Hepatocyte (in vitro differentiated cells): ENCODE results near the gene ZNF567. TPM values are rescaled to one million over a fixed set of nuclear protein-coding genes. Genes with fewer than 3 reads are reported as not detected.

Source experiments
- DNase-seq: peaks from one replicate; pipeline ENCODE4 v3.0.0-alpha.2; 2016; ENCODE audit warnings: low spot score
- H2AFZ ChIP-seq: fragments of 200-600 bp; sonication (generic); 2 replicates; pipeline ENCODE4 v1.6.0; 2016; ENCODE audit warnings: antibody characterized with exemption, mild to moderate bottlenecking
- H3K27ac ChIP-seq: fragments of 200-600 bp; sonication (generic); 2 replicates; pipeline ENCODE4 v1.5.1; 2016; ENCODE audit warnings: mild to moderate bottlenecking
- H3K27me3 ChIP-seq: fragments of 200-600 bp; sonication (generic); 2 replicates; pipeline ENCODE4 v1.6.1; 2016
- H3K36me3 ChIP-seq: fragments of 200-600 bp; sonication (generic); replicated peaks from 2 replicates; pipeline ENCODE4 v1.5.1; 2016; ENCODE audit warnings: low read depth; ENCODE audit not compliant: insufficient read depth
- H3K4me1 ChIP-seq: fragments of 200-600 bp; sonication (generic); 2 replicates; pipeline ENCODE4 v1.5.1; 2016; ENCODE audit warnings: mild to moderate bottlenecking, moderate library complexity; ENCODE audit not compliant: insufficient read depth
- H3K4me2 ChIP-seq: fragments of 200-600 bp; sonication (generic); 2 replicates; pipeline ENCODE4 v1.6.0; 2016
- H3K4me3 ChIP-seq: fragments of 200-600 bp; sonication (generic); 2 replicates; pipeline ENCODE4 v1.5.1; 2016; ENCODE audit warnings: mild to moderate bottlenecking
- H3K79me2 ChIP-seq: fragments of 200-600 bp; sonication (generic); 2 replicates; pipeline ENCODE4 v1.6.0; 2017; ENCODE audit warnings: mild to moderate bottlenecking
- H3K9me2 ChIP-seq: fragments of 200-600 bp; sonication (generic); replicated peaks from 2 replicates; pipeline ENCODE4 v1.6.0; 2017; ENCODE audit warnings: mild to moderate bottlenecking; ENCODE audit not compliant: insufficient read depth
- H3K9me3 ChIP-seq: fragments of 200-600 bp; sonication (generic); 2 replicates; pipeline ENCODE4 v1.5.1; 2016; ENCODE audit warnings: low read depth, mild to moderate bottlenecking
- H4K20me1 ChIP-seq: fragments of 200-600 bp; sonication (generic); 2 replicates; pipeline ENCODE4 v1.6.0; 2016; ENCODE audit warnings: mild to moderate bottlenecking; ENCODE audit not compliant: insufficient read depth, poor library complexity, severe bottlenecking
- EZH2 ChIP-seq: fragments of 200-600 bp; sonication (generic); IDR thresholded peaks from 2 replicates; pipeline ENCODE4 v1.6.1; 2016; ENCODE audit warnings: antibody characterized with exemption, mild to moderate bottlenecking, borderline replicate concordance
- EZH2phosphoT487 ChIP-seq: fragments of 200-600 bp; sonication (generic); IDR thresholded peaks from one replicate; pipeline ENCODE4 v1.6.1; 2018; ENCODE audit warnings: antibody characterized with exemption, mild to moderate bottlenecking, low read depth, moderate library complexity; ENCODE audit not compliant: unreplicated experiment, severe bottlenecking
- WGBS: methylation state at CpG from one replicate; pipeline ENCODE4 v1.1.6; 2016; ENCODE audit warnings: low lambda C conversion rate; ENCODE audit errors: missing lambda C conversion rate; 5-methylcytosine and 5-hydroxymethylcytosine counted together
- polyA plus RNA-seq: library from polyadenylated mRNA; unstranded; fragments of >200 nt; fragmentation: Nextera tagmentation; extraction: Ambion mirVana; gene quantifications from 2 replicates; pipeline ENCODE4 v1.2.1, GENCODE V29; 2016
- total RNA-seq: library from RNA; depleted of rRNA; stranded (reverse); fragments of >200 nt; gene quantifications from 2 replicates; pipeline ENCODE4 v1.2.3, GENCODE V29; 2014
- TF ChIP-seq, protein P1 (sequence below): fragments of 200-600 bp; sonication (generic); IDR thresholded peaks from 2 replicates; pipeline ENCODE4 v1.5.1; 2016; ENCODE audit warnings: antibody characterized with exemption, mild to moderate bottlenecking; ENCODE audit not compliant: poor library complexity

The ZNF567 gene
- 4.0 and 8.1 TPM in 2 replicates for total RNA-seq
- 4.4 and 9.5 TPM in 2 replicates for polyA plus RNA-seq

DNA sequence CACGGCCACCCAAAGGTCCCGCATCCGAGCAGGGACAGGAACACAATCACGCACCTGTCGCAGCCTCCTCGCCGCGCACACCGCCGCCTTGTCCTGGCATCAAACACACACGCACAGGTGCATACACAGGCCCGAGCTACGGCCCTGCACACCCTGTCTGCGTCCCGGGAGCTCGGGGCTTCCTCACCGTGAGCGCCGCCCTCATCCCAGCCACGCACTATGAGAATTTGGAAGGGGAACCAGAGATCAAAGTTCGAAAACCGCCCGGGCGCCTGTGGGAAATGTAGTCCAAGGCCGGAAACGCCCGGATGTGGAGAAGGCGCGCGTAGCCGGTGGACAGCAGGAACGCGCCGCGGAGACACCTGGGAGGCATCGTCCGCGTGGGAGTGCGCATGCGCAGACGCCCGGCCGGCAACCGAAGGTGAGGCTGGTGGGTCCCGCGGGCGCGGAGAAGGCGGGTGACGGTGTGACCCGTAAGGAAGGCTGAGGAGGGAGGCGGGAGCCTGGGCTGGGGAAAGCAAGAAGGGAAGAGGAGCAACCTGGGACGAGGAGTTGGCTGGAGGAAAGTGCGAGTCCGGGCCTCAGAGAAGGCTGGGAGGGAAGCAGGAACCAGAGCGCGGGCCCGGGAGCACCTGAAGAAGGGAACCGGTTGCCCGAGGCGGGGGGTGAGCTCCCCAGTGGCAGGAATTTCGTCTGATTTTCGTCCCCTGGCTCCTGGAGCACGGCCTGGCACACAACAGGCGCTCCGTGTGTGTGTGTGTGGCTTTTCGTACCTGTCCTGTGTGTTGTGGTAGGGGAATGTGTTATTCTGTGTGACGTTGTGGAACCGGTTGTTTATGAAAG is at the start of gene ZNF567:
Gene ZNF567, plus strand, starts transcription at position 399 of the 843 bp plus-strand sequence. CDS start 7,256 bp downstream, outside the sequence.
- Histone ChIP-seq H3K36me3 (no peaks in the 10 kb centered on the region), H3K27ac (peak within 1 kb of the TSS; percentile 80), H3K4me3 (peak within 1 kb of the TSS; percentile 95), H2AFZ (peak within 1 kb of the TSS; percentile 86), H3K4me2 (peak within 1 kb of the TSS; percentile 93), H3K27me3 (no peaks in the 10 kb centered on the region), H3K4me1 (peaks cover 12% of the 10 kb centered on the region), H4K20me1 (no peaks in the 10 kb centered on the region), H3K9me3 (peaks cover 19% of the 10 kb centered on the region), H3K9me2 (no peaks in the 10 kb centered on the region), H3K79me2 (peaks cover 65% of the 10 kb centered on the region)
- TF ChIP-seq EZH2phosphoT487, result no peak
- TF ChIP-seq, protein P1, sequence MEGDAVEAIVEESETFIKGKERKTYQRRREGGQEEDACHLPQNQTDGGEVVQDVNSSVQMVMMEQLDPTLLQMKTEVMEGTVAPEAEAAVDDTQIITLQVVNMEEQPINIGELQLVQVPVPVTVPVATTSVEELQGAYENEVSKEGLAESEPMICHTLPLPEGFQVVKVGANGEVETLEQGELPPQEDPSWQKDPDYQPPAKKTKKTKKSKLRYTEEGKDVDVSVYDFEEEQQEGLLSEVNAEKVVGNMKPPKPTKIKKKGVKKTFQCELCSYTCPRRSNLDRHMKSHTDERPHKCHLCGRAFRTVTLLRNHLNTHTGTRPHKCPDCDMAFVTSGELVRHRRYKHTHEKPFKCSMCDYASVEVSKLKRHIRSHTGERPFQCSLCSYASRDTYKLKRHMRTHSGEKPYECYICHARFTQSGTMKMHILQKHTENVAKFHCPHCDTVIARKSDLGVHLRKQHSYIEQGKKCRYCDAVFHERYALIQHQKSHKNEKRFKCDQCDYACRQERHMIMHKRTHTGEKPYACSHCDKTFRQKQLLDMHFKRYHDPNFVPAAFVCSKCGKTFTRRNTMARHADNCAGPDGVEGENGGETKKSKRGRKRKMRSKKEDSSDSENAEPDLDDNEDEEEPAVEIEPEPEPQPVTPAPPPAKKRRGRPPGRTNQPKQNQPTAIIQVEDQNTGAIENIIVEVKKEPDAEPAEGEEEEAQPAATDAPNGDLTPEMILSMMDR, result peak; percentile 5
- peak; percentile 98 for DNase-seq
- under 1% methylated on average over 61 of the region's 69 CpGs for WGBS

DNA sequence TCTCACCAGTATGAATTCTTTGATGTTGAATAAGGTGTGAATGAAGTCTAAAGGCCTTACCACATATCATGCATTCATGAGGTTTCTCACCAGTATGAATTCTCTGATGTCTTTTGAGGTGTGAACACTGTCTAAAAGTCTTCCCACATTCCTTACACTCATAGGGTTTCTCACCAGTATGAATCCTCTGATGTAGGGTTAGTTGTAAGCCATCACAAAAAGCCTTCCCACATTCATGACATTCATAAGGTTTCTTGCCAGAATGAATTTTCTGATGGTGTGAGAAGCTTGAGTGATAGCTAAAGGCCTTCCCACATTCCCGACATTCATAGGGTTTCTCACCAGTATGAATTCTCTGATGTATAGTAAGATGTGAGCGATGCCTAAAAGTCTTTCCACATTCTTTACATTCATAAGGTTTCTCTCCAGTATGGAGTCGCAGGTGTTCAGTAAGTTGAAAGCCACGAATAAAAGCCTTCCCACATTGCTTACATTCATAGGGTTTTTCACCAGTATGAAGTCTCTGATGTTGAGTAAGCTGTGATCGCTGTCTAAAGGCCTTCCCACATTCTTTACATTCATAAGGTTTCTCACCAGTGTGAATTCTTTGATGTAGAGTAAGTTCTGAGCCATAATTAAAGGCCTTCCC is 48.4 kb upstream of the ZNF567 start:
- Histone ChIP-seq H3K9me2 (no peaks in the 10 kb centered on the region), H3K79me2 (no peaks in the 10 kb centered on the region), H3K36me3 (peaks cover 11% of the 10 kb centered on the region), H3K27ac (no peak overlapping the region), H3K9me3 (peaks cover 78% of the 10 kb centered on the region), H3K4me1 (no peaks in the 10 kb centered on the region), H2AFZ (no peak overlapping the region), H3K4me2 (no peak overlapping the region), H3K27me3 (no peaks in the 10 kb centered on the region), H3K4me3 (no peak overlapping the region), H4K20me1 (no peaks in the 10 kb centered on the region)
- WGBS, result 96% methylated on average over 5 of the region's 5 CpGs
- no peak for TF ChIP-seq EZH2phosphoT487
- no peak for TF ChIP-seq EZH2
- TF ChIP-seq, protein P1, result no peak
- no peak for DNase-seq

DNA sequence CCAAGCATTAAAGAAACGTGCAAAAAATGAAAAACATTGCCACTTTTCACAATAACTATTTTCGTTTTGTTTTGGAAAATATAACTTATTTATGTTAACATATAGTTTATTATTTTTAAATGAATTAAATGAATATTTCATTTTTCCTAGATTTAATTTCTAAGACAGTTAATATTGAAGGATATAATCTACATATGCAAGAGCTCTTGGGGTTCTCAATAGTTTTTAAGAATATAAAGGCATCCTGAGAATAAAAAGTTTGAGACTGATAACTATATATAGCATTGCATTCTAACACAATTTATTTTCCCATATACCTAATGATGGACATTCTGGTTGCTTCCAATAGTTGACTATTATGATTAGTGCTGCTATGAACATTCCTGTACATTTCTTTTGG is 40.7 kb upstream of the ZNF567 start:
- 96% methylated on average over 2 of the region's 2 CpGs for WGBS
- no peak for DNase-seq
- H3K9me2 ChIP-seq, result no peaks in the 10 kb centered on the region
- H3K4me2 ChIP-seq, result no peak overlapping the region
- no peak for TF ChIP-seq EZH2
- TF ChIP-seq, protein P1, result no peak
- no peak for TF ChIP-seq EZH2phosphoT487
- no peaks in the 10 kb centered on the region for H4K20me1 ChIP-seq
- no peak overlapping the region for H3K27ac ChIP-seq
- peaks cover 83% of the 10 kb centered on the region for H3K9me3 ChIP-seq
- H3K27me3 ChIP-seq, result no peaks in the 10 kb centered on the region
- peaks cover 14% of the 10 kb centered on the region for H3K36me3 ChIP-seq
- no peaks in the 10 kb centered on the region for H3K79me2 ChIP-seq
- no peak overlapping the region for H3K4me3 ChIP-seq
- H3K4me1 ChIP-seq, result no peaks in the 10 kb centered on the region
- no peak overlapping the region for H2AFZ ChIP-seq
